ENCODE measurements around the gene C18orf54.
"Not testable (repeated sequence)": the region's sequence is repeated elsewhere in the genome, so short reads cannot be mapped to it uniquely, and the experiment has no call there.

C18orf54 gene

DNA sequence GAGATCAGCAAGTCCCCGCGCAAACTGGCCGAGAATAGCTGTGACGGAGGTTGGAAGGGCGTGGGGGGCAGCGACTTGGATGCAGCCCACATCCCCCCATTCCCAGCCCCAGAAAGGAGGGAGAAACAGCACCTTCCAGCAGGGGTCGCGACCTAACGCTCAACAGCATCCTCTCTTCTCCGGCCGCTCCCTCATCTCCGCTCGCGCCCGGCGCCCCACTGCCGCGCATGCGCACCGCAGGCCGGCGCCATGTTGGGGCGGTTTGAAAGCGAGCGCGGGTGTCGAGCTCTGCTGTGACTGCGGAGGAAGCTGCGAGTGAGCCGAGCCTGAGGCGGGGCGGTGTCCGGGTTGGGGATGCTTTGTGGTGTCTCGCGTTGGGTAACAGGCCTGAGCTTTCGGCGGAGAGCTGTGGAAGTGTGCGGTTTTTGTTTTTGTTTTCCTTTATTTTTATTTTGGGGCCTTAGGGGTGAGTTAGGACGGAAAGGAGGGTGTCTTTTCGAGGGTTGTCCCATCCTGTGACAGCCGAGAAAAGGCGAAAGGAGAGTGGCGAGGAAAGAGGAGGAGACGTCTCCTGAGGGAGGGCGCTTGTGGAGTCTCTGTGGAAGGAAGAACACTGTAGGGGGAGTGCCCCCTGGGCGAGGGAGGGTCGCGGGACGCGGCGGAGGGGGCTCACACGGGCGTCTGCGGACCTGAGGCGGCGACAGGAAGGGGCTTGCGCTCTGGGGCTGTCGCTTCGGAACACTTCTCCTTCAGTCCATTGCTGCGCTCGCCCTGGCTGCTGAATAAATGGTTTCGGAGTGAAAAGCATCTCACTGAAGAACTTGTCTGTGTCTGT lies at the start of gene C18orf54, which contains the start of gene STARD6:
Gene C18orf54 (plus strand): TSS at position 247 of the 835 bp plus-strand sequence. CDS start 2,667 bp downstream, outside the sequence.
Gene STARD6 (minus strand): TSS at position 199 of the 835 bp plus-strand sequence. CDS start 3,285 bp downstream, outside the sequence.
- peak; percentile 84 for DNase-seq (ENCODE audit: low read depth)

DNA sequence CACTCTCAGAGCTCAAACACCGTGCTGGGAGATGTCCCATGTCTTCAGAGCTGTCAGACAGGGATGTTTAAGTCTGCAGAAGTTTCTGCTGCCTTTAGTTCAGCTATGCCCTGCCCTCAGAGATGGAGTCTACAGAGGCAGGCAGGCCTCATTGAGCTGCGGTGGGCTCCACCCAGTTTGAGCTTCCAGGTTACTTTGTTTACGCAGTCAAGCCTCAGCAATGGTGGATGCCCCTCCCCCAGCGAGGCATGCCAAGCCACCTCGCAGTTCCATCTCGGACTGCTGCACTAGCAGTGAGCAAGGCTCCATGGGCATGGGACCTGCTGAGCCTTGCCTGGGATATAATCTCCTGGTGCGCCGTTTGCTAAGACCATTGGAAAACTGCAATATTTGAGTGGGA lies 48.1 kb upstream of the C18orf54 start:
- not testable (repeated sequence) for DNase-seq (ENCODE audit: low read depth)

DNA sequence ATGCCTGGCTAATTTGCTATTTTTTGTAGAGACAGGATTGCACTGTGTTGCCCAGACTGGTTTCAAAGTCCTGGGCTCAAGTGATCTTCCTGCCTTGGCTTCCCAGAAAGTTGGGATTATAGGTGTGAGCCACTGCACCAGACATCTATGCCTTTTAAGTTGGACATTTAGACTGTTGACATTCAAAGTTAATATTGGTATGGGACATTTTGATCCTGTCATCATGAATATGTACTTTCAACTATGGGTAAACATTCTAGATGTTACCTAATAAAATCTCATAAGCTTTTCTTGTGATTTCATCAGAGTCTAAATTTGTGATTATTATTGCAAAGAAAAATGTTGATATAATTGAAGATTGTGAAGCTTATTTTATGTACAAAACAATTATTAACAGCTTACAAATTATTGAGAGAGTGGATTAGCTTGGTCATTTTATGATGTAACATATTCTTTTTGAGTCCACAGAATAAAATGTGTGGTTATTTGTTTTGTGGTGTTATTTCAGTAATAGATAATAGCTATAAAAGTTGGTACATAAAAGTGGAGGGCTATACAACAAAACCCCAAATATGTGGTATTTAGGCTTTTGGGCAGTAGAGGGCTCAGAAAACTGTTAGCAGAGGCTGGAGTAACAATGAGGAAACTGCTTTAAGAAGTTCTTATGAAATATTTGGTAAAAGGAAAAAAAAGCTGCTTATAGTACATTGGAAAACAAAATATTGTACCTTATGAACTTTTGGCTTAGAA lies 41.5 kb upstream of the C18orf54 start:
- no peak for DNase-seq (ENCODE audit: low read depth)

DNA sequence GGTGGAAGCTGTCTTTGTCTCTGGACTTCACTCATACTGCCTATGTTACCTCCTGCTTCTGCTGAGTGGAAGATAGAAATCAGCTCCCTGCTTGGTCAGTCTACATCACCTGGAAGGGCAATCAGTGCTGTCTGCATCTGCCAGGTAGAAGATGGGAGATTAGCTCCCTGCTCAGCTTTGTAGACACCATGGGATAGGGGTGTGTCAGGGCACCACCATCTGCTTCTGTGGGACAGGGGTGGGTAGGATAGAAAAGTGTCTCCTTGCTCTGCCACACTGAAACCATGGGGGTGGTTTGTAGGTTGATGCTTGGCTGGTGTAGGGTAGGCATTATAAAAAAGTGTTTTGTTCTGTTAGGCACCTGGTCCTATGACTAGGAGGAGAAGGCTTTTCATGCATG lies 34.1 kb upstream of the C18orf54 start:
- DNase-seq (ENCODE audit: low read depth), result no peak

DNA sequence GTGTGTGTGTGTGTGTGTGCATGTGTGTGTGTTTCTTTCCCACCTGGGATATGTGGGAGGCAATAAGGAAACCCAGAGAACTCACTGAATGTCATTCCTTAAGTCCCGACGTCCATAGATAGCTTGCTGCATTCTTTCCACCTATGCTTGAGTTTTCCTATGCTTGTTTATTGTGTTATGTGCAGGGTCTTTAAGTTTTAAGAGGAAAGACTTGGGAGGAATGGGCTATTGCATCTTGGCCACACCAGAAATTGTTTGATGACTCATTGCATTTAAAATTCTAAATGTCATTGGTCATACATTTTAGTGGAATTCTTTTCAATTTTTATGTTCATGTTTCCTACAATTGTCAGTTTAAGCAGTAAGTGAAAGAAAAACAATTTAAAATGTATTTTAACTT lies 33.7 kb upstream of the C18orf54 start:
- no peak for DNase-seq (ENCODE audit: low read depth)

DNA sequence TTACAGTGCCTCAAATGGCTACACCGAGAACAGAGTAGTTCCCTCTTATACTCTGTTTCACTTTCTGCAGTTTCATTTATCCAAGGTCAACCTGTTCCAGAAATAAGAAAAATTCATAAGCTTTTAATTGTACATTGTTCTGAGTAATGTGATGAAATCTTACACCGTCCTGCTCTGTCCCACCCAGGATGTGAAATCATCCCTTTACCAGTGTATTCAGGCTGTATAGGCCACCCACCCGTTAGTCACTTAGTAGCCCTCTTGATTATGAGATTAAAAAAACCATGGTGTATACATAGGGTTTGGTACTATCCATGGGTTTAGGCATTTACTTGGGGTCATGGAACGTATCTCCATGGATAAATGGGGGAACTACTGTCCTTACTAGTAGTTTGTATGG lies 29.9 kb upstream of the C18orf54 start:
- DNase-seq (ENCODE audit: low read depth), result no peak

DNA sequence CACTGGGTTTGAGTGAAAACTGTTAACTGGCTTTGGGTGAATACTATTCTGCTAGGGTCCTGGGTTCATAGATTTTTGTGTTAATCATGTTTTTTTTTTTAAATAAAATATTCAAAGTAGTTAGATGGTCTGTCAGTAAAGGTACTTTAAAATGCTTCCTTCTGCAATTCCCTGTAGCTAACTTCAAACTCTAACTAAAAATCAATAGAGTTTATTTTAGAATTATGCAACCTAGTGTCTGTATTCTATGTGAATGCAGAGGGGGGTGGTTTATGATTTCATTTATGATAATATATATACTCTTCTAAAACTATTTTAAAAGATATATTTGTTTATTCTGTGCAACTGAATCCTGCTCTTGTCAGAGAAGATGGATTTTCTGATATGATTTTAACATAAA lies 27.9 kb upstream of the C18orf54 start:
- DNase-seq (ENCODE audit: low read depth), result no peak

DNA sequence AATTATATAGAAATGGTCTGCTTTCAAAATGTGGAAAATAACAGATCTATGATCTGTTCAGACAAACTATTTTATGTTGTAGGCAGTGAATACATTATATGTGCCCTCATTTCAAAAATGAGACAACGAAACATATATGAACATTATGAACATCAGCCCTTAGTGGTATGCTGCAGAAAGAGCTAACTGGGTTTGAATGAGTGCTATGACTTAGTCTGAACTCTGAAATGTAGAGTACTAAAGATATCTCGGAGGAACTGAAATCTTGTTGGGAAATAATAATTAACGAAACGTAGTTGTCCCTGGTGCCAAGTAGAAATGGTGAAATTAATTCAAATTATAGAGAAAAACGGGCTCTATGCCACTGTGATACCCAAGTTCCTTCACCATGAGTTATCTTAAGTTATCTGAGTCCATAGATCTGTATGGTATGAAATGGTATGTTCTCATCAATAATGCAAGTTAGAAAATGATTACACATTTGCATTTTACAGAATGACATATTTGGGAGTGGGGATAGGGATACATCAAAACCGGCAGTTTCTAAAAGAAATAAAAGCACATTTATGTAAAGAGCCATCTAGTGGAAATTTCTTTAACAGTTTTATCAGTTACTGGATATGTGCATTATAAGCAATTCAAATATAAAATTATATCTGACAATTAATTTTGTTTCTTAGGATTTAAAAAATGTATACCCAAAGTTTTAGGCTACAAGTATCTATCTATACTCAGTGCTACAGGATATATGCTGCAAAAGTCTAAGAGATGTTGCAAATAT lies 26.7 kb upstream of the C18orf54 start:
- DNase-seq (ENCODE audit: low read depth), result no peak

DNA sequence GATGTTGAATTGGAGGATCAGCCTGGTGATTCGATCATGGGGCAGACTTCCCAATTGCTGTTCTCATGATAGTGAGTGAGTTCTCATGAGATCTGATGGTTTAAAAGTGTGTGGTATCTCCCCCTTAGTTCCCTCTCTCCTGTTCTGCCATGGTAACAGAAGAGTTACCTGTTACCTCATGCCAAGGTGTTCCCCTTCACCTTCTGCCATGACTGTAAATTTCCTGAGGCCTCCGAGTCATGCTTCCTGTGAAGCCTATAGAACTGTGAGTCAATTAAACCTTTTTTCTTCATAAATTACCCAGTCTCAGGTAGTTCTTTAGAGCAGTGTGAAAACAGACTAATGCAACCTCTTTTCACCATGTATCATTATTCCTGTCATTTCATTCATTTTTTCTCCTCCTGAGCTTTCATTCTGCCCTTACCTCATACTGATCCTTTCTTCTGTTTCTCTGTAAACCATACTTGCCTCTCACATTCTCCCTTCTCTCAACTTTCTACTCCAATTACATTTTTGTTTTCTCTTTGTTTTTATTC lies 22.0 kb upstream of the C18orf54 start:
- no peak for DNase-seq (ENCODE audit: low read depth)

DNA sequence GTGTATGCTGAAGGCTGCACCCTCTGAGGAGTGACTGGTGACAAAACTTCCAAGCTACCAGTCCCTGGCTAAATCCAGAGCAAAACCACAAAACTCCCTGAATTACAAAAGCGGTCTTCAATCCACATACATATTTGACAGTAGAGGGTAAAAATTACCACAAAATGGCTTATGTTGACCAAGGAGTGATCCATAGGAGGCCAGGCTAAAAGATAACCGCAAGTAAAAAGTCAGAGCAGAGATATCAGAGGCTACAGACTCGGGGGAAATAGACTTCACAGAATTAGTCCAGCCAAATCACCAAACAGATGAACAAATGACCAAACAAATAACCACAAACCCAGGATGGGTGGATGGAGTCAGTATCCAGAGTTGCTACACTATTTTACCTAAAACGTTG lies 19.5 kb upstream of the C18orf54 start:
- no peak for DNase-seq (ENCODE audit: low read depth)

DNA sequence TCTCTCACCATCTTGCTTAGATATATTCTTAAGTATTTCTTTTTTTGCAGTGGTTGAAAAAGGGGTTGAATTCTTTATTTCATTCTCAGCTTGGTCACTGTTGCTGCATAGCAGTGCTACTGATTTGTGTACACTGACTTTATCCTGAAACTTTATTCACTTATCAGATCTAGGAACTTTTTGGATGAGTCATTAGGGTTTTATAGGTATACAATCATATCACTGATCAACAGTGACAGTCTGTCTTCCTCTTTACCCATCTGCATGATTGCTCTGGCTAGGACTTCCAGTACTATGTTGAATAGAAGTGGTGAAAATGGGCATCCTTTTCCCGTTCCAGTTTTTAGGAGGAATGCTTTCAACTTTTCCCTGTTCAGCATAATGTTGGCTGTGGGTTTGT lies 6.5 kb upstream of the C18orf54 start:
- DNase-seq (ENCODE audit: low read depth), result no peak

DNA sequence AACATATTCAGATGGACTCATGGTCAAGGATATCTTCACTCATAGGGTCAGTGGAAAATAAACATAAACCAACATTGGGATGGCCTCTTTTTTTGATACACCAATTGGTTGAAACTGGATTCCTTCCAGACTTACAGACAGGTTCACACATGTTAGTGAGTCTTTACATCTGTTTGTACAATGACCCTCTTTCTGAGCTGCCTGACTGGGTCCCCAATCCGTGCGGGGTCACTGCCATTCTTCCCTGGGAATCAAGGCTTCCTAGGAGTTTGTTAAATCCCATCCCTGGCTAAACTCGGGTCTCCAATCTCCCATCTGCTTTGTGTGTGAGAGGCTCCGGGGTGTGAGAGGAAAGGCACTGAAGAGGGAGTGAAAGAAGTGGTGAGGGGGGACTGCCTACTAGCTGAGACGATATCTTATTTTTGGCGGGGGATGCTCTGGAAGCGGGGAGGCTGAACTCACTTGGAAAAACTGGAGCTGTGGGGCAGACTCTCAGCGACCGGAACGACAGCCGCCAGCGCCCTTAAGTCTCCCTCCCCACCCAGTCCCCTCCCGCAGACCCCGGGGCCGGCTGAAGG lies 535 bp upstream of the C18orf54 start:
- no peak for DNase-seq (ENCODE audit: low read depth)

DNA sequence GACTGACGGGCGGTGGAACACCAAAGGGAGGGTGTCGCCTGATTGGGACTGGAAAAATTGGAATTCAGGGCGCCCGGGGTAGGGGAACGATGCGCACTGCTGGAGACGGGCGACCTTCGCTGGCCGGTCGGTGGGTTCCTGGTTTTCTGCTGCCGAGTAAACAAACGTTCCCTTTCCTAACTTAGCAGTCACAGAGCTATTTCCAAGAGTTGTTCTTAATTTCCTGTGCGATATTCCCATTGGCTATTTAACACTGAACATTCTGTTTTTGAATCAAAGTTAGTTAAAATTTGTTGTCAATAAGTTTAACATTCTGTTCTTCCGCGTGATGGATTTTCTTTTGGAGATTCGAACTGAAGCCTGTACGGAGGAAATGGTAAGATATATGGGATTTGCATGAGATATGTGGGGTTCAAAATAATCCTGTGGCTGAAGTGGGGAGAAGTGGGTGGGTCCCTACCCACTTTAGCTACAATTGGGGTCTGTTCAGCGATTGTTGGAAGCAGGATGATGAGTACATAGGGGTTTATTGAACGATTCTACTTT lies 862 bp downstream of the C18orf54 start:
- DNase-seq (ENCODE audit: low read depth), result no peak

DNA sequence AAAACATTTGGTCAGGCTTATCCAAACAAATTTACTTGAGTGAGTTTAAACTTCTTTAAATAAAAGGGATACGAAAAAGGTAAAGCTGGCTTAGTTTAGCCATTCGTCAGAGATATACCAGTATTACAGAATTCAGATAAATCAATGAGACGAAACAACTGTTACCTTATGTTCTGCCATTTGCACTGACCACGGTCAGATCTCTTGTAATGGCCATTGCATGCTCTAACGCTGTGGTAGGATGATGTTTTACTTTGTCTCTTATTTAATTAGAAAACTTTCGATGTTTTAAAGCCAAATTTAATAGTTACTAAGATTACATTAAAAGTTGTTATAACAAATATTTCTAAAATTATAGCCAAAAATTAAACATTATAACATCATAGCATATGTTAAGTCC lies 1.5 kb downstream of the C18orf54 start:
- no peak for DNase-seq (ENCODE audit: low read depth)

DNA sequence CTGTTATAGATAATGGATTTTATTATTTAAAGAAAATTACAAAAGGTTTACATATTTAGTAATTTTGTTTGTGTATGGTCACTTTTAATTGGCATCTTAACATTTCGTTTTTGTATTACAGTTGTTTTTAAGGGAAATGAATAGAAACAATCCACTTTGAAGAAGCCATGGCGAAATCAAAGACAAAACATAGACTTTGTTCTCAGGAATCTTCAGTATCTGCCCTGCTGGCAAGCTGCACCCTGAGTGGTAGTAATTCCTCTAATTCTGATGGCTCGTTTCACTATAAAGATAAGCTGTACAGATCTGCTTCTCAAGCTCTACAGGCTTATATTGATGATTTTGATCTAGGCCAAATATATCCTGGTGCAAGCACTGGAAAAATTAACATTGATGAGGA lies 2.7 kb downstream of the C18orf54 start:
- DNase-seq (ENCODE audit: low read depth), result no peak

DNA sequence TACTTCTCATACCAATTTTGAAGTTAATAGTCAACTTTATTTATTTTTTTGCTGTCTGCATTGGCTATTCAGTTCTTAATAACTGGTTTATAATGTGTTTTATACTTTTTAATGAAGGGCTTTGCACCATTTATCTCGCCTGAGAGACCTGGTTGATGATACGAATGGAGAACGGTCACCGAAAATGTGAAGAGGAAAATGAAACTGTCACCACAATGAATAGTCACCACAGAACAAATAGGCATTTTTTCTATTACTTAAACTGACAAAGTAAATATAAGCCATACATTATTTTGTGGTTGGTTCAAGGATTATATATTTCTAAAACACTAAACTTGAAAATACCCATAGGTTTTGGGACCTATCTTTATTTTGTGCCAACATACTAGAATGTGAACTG lies 20.4 kb downstream of the C18orf54 start:
- no peak for DNase-seq (ENCODE audit: low read depth)

DNA sequence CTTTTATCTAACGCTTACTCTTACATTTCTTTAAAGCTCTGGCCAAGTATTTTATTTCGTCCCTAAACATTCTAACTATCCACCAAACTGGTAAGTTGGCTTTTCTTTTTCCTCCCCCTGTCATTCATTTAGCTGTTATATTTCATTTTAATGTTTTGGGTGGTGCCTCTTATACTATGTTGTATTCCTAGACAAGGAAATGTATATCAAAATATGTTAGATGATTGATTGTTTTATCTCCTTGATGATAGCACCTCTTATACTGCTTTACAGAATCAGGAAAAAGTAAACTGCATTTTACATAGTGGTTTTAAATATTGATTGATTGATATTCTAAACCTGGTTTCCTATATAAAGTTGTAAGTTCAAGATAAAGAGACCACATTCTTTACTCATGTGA lies 23.9 kb downstream of the C18orf54 start:
- DNase-seq (ENCODE audit: low read depth), result no peak

DNA sequence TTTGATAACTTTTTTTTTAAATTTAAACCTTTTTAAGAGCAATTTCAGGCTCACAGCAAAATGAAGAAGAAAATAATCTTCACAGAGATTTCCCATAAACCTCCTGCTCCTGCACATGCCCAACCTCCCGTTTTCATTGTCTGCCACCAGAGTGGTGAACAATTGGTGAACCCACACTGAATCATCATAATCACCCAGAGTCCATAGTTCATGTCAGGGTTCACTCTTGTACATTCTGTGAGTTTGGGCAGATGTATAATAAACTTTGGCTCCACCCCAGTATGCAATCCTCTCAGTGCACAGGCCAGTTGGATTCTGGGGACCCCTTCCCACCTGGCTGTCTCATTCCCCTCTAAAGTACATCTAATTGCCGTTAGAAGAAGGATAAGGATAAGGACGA lies 24.4 kb downstream of the C18orf54 start:
- no peak for DNase-seq (ENCODE audit: low read depth)

DNA sequence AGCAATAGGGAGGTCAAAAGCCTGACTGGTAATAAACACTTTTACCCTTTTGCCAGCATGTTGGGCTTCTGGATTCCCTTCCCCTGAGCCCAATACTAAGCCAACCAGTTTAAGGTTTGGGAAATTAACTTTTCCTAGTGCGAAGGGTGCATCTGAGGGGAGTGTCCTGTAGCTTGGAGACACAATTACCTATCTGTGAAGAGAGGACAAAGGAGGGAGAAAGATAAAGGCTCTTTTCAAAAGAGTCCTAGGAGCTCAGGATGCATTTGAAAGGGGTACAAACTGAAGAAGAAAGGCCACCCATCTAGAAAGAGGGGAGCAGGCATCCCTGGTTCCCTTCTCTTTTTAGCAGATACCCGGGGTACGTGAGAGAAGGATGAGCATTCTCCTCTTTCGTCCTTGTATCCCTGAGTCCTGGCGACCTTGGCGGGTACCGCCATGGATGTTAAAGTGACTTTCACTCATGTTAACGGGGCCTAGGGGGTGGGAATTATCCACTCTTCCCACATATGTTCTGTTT lies 25.1 kb downstream of the C18orf54 start:
- no peak for DNase-seq (ENCODE audit: low read depth)

DNA sequence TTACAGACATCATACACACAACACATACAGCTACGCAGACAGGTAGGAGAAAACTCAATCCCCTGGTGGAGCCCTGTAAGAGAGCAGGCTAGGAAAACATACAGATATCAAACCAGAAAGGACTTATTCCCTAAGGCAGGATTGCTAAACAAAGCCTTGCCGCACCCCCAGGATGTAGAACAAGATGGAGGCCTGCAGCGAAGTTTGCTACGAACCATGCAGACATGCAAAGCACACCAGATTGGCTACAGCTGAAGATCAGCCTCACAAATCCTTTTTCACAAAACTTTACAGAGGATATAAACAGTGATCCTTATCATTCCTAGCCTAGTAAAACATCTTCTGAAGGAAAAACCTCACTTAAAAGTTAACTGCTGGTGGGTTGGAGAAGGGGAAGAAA lies 28.3 kb downstream of the C18orf54 start:
- no peak for DNase-seq (ENCODE audit: low read depth)

DNA sequence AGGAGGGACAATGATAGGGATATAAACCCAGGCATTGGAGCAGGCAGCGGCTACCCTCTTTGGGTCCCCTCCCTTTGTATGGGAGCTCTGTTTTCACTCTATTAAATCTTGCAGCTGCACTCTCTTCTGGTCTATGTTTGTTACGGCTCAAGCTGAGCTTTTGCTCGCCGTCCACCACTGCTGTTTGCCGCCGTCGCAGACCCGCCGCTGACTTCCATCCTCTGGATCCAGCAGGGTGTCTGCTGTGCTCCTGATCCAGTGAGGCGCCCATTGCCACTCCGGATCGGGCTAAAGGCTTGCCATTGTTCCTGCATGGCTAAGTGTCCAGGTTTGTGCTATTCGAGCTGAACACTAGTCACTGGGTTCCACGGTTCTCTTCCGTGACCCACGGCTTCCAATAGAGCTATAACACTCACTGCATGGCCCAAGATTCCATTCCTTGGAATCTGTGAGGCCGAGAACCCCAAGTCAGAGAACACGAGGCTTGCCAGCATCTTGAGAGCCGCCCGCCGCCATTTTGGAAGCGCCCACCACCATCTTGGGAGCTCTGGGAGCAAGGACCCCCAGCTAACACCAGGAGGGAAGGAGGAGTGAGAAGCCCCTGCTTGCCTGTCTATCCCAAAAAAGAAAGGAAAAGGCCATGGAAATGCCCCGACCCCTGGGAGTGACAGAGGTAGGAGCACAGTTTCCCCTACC lies 29.2 kb downstream of the C18orf54 start:
- DNase-seq (ENCODE audit: low read depth), result not testable (repeated sequence)
